Neural progenitor cell (in vitro differentiated cells): ENCODE results near the gene CIITA.

Experiments
- EZH2 ChIP-seq: fragments of 200-600 bp; sonication (generic); IDR thresholded peaks from 2 replicates; pipeline ENCODE4 v1.6.1; 2017; ENCODE audit warnings: antibody characterized with exemption, mild to moderate bottlenecking, moderate library complexity
- EZH2phosphoT487 ChIP-seq: fragments of 200-600 bp; sonication (generic); IDR thresholded peaks from 2 replicates; pipeline ENCODE4 v1.6.1; 2017; ENCODE audit warnings: antibody characterized with exemption
- TF ChIP-seq, protein P1 (sequence below): fragments of 200-600 bp; sonication (generic); IDR thresholded peaks from 2 replicates; pipeline ENCODE4 v1.5.1; 2017; ENCODE audit warnings: antibody characterized with exemption, mild to moderate bottlenecking

DNA sequence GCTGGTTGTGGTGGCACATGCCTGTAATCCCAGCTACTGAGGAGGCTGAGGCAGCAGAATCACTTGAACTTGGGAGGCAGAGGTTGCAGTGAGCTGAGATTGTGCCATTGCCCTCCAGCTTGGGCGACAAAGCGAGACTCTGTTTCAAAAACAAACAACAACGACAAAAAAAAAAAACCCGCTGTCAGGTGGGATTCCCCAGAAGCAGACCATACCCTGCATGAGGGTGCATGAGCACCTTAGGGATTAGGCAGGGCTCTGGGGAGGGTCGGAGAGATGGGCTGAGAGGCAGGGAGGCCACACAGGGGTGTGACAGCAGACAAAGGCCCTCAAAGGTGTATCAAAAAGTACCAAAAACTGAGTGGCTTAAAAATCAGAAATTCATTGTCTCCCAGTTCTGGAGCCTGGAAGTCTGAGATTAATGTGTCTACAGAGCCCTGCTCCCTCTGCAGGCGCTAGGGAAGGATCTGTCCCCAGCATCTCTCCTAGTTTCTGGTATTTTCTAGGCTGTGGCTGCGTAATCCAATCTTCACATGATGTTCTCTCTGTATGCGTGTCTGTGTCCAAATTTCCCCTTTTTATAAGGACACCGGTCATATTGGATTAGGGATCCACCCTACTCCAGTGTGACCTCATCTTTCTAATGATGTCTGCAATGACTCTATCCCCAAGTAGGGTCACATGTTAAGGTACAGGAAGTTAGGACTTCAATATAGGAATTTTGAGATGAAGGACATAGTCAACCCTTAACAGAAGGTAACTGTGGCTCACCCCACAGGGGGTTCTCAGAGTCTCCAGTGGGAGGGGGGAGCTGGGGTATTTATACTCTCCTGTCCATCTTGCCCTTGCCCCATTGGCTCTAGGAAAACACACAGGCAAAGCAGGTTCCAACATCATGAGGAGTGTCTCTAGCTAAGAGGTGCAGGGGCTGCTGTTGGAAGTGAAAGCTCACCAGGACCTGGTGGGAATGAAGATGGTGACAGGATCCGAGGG, 44.8 kb upstream of the CIITA start:
- TF ChIP-seq, protein P1, sequence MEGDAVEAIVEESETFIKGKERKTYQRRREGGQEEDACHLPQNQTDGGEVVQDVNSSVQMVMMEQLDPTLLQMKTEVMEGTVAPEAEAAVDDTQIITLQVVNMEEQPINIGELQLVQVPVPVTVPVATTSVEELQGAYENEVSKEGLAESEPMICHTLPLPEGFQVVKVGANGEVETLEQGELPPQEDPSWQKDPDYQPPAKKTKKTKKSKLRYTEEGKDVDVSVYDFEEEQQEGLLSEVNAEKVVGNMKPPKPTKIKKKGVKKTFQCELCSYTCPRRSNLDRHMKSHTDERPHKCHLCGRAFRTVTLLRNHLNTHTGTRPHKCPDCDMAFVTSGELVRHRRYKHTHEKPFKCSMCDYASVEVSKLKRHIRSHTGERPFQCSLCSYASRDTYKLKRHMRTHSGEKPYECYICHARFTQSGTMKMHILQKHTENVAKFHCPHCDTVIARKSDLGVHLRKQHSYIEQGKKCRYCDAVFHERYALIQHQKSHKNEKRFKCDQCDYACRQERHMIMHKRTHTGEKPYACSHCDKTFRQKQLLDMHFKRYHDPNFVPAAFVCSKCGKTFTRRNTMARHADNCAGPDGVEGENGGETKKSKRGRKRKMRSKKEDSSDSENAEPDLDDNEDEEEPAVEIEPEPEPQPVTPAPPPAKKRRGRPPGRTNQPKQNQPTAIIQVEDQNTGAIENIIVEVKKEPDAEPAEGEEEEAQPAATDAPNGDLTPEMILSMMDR: no peak
- TF ChIP-seq EZH2 (no peak), EZH2phosphoT487 (no peak)
